DND-41 (cell line): ENCODE results near the gene RAB26.

Experiments
- ATAC-seq: fragments of 200-7000 bp; cut with Tn5 transposase; 3 replicates; pipeline ENCODE4 v1.9.1; 2021; ENCODE audit warnings: low read depth; ENCODE audit not compliant: insufficient read depth
- DNase-seq: peaks from one replicate; pipeline ENCODE4 v3.0.0-alpha.2; 2020
- H2AFZ ChIP-seq: 2 replicates; pipeline ENCODE4 v1.6.0; 2012; ENCODE audit warnings: low read depth, low read length
- H3K27ac ChIP-seq: 2 replicates; pipeline ENCODE4 v1.5.1; 2012; ENCODE audit warnings: low read length, inconsistent platforms
- H3K27me3 ChIP-seq: fragments of 200-600 bp; sonication (generic); 2 replicates; pipeline ENCODE4 v1.6.0; 2012; ENCODE audit warnings: low read length, mild to moderate bottlenecking, inconsistent platforms; ENCODE audit not compliant: insufficient read depth, poor library complexity
- H3K36me3 ChIP-seq: 2 replicates; pipeline ENCODE4 v1.5.1; 2012; ENCODE audit warnings: low read length, inconsistent platforms; ENCODE audit not compliant: insufficient read depth
- H3K4me1 ChIP-seq: 2 replicates; pipeline ENCODE4 v1.5.1; 2012; ENCODE audit warnings: mild to moderate bottlenecking, low read length; ENCODE audit not compliant: insufficient read depth
- H3K4me2 ChIP-seq: 2 replicates; pipeline ENCODE4 v1.6.0; 2012; ENCODE audit warnings: mild to moderate bottlenecking, moderate library complexity, low read length, inconsistent platforms; ENCODE audit not compliant: insufficient read depth
- H3K4me3 ChIP-seq, 2 experiments: fragments of 200-600 bp in 1 of 2; shearing (Covaris generic) in 1 of 2; 2 replicates each; pipeline ENCODE4 v1.5.1; 2012 to 2016; ENCODE audit warnings: inconsistent platforms in 2 of 2, low read length in 2 of 2, mild to moderate bottlenecking in 2 of 2, low read depth in 1 of 2, moderate library complexity in 1 of 2
- H3K79me2 ChIP-seq: 2 replicates; pipeline ENCODE4 v1.6.0; 2012; ENCODE audit warnings: low read length, inconsistent platforms; ENCODE audit not compliant: insufficient read depth
- H3K9ac ChIP-seq: 2 replicates; pipeline ENCODE4 v1.6.0; 2012; ENCODE audit warnings: low read depth, mild to moderate bottlenecking, inconsistent platforms, low read length, moderate library complexity
- H3K9me3 ChIP-seq: 2 replicates; pipeline ENCODE4 v1.5.1; 2012; ENCODE audit warnings: low read length, moderate library complexity, mild to moderate bottlenecking, inconsistent platforms; ENCODE audit not compliant: insufficient read depth, severe bottlenecking
- H4K20me1 ChIP-seq: 2 replicates; pipeline ENCODE4 v1.6.0; 2012; ENCODE audit warnings: low read length; ENCODE audit not compliant: insufficient read depth
- EZH2 ChIP-seq: IDR thresholded peaks from 3 replicates; pipeline ENCODE4 v1.6.1; 2012; ENCODE audit warnings: borderline replicate concordance, low read depth, mild to moderate bottlenecking, moderate library complexity, low read length, inconsistent platforms; ENCODE audit not compliant: severe bottlenecking
- TF ChIP-seq, protein P1 (sequence below): IDR thresholded peaks from 2 replicates; pipeline ENCODE4 v1.5.1; 2012; ENCODE audit warnings: borderline replicate concordance, low read length, moderate library complexity, mild to moderate bottlenecking; ENCODE audit not compliant: poor library complexity, severe bottlenecking; ENCODE audit errors: extremely low read depth

The RAB26 gene

DNA sequence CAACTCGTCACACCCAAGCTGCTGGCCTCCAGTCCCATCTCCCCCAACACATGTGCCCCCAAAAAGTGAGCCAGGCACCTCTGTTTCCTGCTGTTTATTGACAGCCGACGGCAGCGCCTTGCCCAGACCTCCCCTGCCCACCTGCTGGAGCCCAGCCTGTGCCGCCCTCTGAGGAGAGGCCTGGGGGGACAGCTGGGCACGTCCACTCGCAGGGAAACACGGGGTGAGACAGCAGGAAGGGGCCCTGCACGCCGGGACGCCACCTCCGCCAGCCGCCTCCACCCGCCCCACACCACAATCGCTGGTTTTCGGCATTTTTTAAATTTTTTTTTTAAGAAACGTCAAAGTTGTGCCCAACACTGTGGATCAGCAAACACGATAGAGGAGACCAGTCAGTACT lies 28.7 kb downstream of the RAB26 start:
- Histone ChIP-seq H3K4me3 (no peak overlapping the region), H3K27ac (no peak overlapping the region), H3K9me3 (no peaks in the 10 kb centered on the region), H3K4me2 (no peak overlapping the region), H3K9ac (no peak overlapping the region), H3K27me3 (no peaks in the 10 kb centered on the region), H4K20me1 (peaks cover 4% of the 10 kb centered on the region; the same call in 1 of the 2 replicates), H3K4me1 (no peaks in the 10 kb centered on the region), H3K79me2 (no peaks in the 10 kb centered on the region), H3K36me3 (peaks cover 53% of the 10 kb centered on the region), H2AFZ (no peak overlapping the region)
- TF ChIP-seq, protein P1, sequence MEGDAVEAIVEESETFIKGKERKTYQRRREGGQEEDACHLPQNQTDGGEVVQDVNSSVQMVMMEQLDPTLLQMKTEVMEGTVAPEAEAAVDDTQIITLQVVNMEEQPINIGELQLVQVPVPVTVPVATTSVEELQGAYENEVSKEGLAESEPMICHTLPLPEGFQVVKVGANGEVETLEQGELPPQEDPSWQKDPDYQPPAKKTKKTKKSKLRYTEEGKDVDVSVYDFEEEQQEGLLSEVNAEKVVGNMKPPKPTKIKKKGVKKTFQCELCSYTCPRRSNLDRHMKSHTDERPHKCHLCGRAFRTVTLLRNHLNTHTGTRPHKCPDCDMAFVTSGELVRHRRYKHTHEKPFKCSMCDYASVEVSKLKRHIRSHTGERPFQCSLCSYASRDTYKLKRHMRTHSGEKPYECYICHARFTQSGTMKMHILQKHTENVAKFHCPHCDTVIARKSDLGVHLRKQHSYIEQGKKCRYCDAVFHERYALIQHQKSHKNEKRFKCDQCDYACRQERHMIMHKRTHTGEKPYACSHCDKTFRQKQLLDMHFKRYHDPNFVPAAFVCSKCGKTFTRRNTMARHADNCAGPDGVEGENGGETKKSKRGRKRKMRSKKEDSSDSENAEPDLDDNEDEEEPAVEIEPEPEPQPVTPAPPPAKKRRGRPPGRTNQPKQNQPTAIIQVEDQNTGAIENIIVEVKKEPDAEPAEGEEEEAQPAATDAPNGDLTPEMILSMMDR: no peak
- TF ChIP-seq EZH2: no peak
- DNase-seq (no peak), ATAC-seq (no peak)

GRCh38 chr16:2177561-2177960 lies 29.1 kb downstream of the RAB26 start:
- Histone ChIP-seq H3K4me1 (no peaks in the 10 kb centered on the region), H3K27me3 (no peaks in the 10 kb centered on the region), H3K79me2 (no peaks in the 10 kb centered on the region), H3K4me3 (no peak overlapping the region), H3K9me3 (no peaks in the 10 kb centered on the region), H3K9ac (no peak overlapping the region), H3K4me2 (no peak overlapping the region), H3K27ac (no peak overlapping the region), H4K20me1 (peaks cover 4% of the 10 kb centered on the region; the same call in 1 of the 2 replicates), H2AFZ (no peak overlapping the region), H3K36me3 (peaks cover 50% of the 10 kb centered on the region)
- DNase-seq (no peak), ATAC-seq (no peak)
- no peak for TF ChIP-seq EZH2
- TF ChIP-seq, protein P1: no peak

DNA sequence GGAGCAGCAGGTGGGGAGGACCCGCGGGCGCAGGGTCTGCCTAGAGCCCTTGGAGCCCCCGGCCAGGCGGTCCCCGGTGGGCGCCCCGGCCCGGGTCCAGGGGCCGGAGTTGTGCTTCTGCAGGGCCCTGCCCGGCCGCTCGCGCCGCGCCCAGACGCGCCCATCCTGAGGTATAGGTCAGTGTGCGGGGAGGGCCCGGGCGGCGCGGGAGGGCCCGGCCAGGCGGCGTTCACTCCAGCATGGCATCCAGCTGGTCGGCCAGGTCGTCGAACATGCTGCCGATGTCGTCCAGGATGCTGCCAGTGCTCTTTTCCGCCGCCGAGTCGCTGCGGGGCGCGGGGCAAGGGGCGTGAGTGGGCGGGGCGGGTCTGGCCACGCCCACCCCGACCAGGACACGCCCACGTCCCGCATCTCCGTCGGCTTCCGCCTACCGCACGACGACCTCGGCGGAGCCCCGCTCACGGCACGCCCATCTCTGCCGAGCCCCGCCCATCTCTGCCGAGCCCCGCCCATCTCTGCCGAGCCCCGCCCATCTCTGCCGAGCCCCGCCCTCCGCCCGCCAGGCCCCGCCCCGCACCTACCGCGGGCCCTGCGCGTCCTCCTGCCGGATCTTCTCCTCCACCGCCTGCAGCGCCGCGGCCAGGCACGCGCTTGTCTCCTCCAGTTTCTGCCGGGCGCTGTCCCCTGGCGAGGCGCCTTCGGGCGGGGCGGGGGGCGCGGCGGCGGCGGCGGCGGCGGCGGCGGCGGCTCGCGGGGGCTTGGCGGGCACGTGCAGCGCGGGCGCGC lies 30.1 kb downstream of the RAB26 start:
- Histone ChIP-seq H3K27me3 (no peaks in the 10 kb centered on the region), H3K9ac (no peak overlapping the region), H4K20me1 (peaks cover 4% of the 10 kb centered on the region; the same call in 1 of the 2 replicates), H3K4me1 (no peaks in the 10 kb centered on the region), H3K27ac (no peak overlapping the region), H2AFZ (no peak overlapping the region), H3K36me3 (peaks cover 41% of the 10 kb centered on the region), H3K9me3 (no peaks in the 10 kb centered on the region), H3K4me2 (no peak overlapping the region), H3K4me3 (no peak overlapping the region), H3K79me2 (no peaks in the 10 kb centered on the region)
- DNase-seq: no peak
- TF ChIP-seq, protein P1: no peak
- peak; percentile 16; the same call in 2 of the 3 replicates for ATAC-seq
